Measurements from ENCODE around the gene SMIM24. TPM values are rescaled to one million over a fixed set of nuclear protein-coding genes. Genes with fewer than 3 reads are reported as not detected.
"Not testable (repeated sequence)": the region's sequence is repeated elsewhere in the genome, so short reads cannot be mapped to it uniquely, and the experiment has no call there.

SMIM24 gene
- total RNA-seq, 6 donors from 2014 or later = 1.7 TPM; not detected in 5

DNA sequence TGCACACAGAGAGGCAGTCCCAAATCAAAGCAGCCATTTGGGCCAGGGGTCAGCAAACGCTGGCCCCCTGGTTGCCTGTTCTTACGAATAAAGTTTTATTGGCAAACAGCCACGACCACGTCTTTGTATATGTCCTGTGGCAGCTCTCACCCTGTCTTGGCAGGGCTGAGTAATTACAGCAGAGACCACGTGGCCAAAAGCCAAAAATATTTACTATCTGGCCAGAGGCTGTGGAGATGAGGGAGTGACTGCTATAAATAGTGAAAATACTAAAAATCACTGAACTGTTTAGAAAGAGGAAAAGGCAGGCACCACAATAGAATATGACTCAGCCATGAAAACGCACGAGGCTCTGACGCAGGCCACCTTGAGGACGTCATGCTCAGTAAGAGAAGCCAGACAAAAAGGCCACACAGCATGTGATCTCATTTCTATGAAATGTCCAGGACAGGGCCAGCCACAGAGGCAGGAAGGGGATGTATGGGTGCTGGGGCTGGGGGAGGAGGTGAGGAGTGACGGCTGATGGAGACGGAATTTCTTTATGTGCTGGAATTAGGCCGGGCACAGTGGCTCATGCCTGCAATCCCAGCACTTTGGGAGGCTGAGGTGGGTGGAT lies 29.4 kb downstream of the SMIM24 start:
- Histone ChIP-seq H3K4me1 (peaks cover 4 to 22% (median 17%) of the 10 kb centered on the region in 4 donors), H3K27ac (peak overlapping the region; percentile 59 to 85 (median 74)), H3K27me3 (no peaks in the 10 kb centered on the region), H3K9me3 (no peaks in the 10 kb centered on the region), H3K36me3 (peaks cover 25 to 96% (median 63%) of the 10 kb centered on the region in 4 donors), H3K4me3 (no peak overlapping the region)
- TF ChIP-seq, protein P1, sequence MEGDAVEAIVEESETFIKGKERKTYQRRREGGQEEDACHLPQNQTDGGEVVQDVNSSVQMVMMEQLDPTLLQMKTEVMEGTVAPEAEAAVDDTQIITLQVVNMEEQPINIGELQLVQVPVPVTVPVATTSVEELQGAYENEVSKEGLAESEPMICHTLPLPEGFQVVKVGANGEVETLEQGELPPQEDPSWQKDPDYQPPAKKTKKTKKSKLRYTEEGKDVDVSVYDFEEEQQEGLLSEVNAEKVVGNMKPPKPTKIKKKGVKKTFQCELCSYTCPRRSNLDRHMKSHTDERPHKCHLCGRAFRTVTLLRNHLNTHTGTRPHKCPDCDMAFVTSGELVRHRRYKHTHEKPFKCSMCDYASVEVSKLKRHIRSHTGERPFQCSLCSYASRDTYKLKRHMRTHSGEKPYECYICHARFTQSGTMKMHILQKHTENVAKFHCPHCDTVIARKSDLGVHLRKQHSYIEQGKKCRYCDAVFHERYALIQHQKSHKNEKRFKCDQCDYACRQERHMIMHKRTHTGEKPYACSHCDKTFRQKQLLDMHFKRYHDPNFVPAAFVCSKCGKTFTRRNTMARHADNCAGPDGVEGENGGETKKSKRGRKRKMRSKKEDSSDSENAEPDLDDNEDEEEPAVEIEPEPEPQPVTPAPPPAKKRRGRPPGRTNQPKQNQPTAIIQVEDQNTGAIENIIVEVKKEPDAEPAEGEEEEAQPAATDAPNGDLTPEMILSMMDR (IDR thresholded peaks at IDR 0.05) = no peak
- TF ChIP-seq POLR2A (IDR thresholded peaks at IDR 0.05) (no peak), POLR2AphosphoS5 (IDR thresholded peaks at IDR 0.05) (peak; percentile 91 to 94), EP300 (IDR thresholded peaks at IDR 0.05) (peak; percentile 42 to 95 (median 76))
- WGBS, 2 donors = 36 to 45% methylated on average over 12 of the region's 12 CpGs
- peak in 1 of 2 donors; percentile 77 for DNase-seq
- peak; percentile 75 to 91 for ATAC-seq (ENCODE audit: low FRiP score in 2 of 2)

DNA sequence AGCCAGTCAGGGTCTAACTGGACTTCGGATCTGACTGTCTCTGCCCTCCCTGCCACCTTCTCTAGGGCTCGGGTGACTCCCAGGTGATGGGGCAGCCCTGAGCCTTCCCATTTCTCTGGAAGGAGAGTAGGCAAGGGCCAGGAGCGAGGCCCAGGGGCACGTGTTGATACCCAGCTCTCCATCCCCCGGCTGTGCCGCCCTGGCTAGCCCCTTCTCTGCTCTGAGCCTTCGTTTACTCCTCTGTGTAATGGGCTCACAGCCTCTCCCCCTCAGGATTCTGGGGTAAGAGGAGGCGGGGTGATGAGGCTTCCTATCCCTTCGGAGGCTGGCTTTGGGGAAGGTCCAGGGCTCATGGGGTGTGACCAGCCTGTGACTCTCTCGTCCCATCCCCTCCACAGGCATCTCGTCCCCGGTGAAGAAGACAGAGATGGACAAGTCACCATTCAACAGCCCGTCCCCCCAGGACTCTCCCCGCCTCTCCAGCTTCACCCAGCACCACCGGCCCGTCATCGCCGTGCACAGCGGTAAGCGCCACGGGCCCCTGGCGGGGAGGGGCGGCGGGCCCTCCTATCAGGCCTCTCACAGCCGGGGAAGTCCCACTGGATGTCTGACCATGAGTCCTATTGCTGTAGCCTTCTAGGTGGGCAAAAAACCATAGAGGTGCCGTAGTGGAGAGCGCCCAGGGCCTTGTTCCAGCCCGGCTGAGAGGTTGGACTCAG lies 31.6 kb downstream of the SMIM24 start:
- no peak for ATAC-seq (ENCODE audit: low FRiP score in 2 of 2)
- Histone ChIP-seq H3K4me3 (no peak overlapping the region), H3K4me1 (peaks cover 23 to 41% (median 38%) of the 10 kb centered on the region in 4 donors), H3K27me3 (no peaks in the 10 kb centered on the region), H3K9me3 (no peaks in the 10 kb centered on the region), H3K36me3 (peaks cover 17 to 94% (median 59%) of the 10 kb centered on the region in 4 donors), H3K27ac (peak overlapping the region in 3 of 4 donors; percentile 43 to 85 (median 57))
- 92 to 97% methylated on average over 25 to 28 of the region's 28 CpGs for WGBS, 2 donors
- peak in 1 of 2 donors; percentile 62 for DNase-seq
- no peak for TF ChIP-seq EP300 (IDR thresholded peaks at IDR 0.05)
- TF ChIP-seq POLR2A (IDR thresholded peaks at IDR 0.05) = no peak
- TF ChIP-seq, protein P1 (IDR thresholded peaks at IDR 0.05) = no peak

DNA sequence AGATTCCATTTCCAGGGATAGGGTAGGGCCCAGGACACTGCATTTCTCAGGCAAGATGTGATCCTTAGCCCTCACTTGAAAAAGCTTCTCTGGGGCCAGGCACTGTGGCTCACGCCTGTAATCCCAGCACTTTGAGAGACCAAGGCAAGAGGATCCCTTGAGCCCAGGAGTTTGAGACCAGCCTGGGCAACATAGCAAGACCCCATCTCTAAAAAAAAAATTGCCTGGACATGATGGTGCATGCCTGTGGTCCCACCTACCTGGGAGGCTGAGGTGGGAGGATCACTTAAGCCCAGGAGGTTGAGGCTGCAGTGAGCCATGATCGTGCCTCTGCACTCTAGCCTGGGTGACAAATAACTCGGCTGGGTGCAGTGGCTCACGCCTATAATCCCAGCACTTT lies 33.7 kb downstream of the SMIM24 start:
- ATAC-seq (ENCODE audit: low FRiP score in 2 of 2); DNase-seq; H3K4me3 ChIP-seq; H3K9me3 ChIP-seq; H3K27me3 ChIP-seq: not testable (repeated sequence)
- peaks cover 30 to 61% (median 50%) of the 10 kb centered on the region in 4 donors for H3K4me1 ChIP-seq
- 80 to 96% methylated on average over 4 of the region's 4 CpGs for WGBS, 2 donors
- H3K27ac ChIP-seq = peak overlapping the region in 3 of 4 donors; percentile 48 to 85 (median 57)
- H3K36me3 ChIP-seq = peaks cover 3 to 91% (median 47%) of the 10 kb centered on the region in 4 donors

DNA sequence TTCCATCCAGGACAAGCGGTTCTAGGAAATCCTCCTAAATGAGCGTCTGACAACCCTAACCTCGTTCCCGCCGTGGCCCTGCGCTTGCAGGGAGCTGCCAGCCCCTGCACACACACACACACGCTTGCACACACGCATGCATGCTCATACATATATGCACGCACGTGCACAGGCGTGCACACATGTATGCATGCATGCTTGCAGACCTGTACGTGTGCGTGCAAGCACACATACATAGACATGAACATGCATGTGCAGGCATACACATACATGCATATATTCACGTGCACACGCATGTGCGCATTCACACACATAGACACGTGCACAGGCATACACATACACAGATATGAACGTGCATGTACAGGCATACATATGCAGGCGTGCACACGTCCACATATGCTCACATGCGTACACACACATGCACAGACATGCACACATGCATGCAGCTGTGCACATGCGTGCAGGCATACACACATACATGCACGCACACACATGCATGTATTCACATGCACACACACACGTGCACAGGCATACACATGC lies 35.6 kb downstream of the SMIM24 start:
- Histone ChIP-seq H3K9me3 (no peaks in the 10 kb centered on the region), H3K4me1 (peaks cover 27 to 58% (median 48%) of the 10 kb centered on the region in 4 donors), H3K36me3 (peaks cover 3 to 88% (median 48%) of the 10 kb centered on the region in 4 donors), H3K27me3 (no peaks in the 10 kb centered on the region), H3K27ac (peak overlapping the region in 2 of 4 donors; percentile 41 to 85), H3K4me3 (no peak overlapping the region)
- DNase-seq (no peak), ATAC-seq (ENCODE audit: low FRiP score in 2 of 2) (no peak)
- 70 to 81% methylated on average over 8 to 24 of the region's 24 CpGs for WGBS, 2 donors
- no peak for TF ChIP-seq POLR2AphosphoS5 (IDR thresholded peaks at IDR 0.05)
- TF ChIP-seq EP300 (IDR thresholded peaks at IDR 0.05) = peak in 1 of 4 donors; percentile 45
- TF ChIP-seq POLR2A (IDR thresholded peaks at IDR 0.05) = no peak

DNA sequence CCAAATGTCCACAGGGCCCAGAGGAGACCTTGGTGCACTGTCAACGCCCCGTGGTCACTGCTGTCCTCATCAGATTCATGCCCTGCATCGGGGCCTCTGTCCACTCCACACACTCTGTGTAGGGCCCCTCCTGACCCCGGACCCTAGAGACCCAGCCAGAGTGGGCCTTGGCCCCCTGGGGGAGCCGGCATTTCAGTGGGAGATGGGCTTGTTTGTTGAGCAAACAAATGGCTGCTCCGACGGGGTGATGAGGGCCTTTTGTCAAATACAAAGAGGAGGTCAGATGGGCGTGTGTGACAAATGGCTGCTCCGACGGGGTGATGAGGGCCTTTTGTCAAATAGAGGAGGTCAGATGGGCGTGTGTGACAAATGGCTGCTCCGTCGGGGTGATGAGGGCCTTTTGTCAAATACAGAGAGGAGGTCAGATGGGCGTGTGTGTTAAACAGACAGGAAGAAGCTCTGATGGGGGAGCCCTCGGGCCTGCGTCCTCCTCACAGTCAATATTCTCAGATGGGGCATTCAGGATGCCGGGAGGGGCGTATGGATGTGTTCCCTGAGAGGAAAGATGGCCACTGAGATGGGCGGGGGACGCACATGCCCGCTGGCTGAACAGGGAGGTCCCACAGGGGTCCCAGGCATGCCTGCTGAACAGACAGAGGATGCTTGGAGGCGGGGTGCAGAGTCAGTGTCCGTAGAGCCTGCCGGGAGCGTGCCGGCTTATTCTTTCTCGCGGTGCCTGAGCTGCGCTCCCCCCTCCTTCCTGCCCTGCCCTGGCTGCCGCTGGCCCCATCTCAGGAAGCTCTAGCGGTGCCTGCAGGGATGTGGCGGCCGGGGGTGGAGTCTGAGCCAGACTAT lies 36.3 kb downstream of the SMIM24 start:
- DNase-seq = peak in 1 of 2 donors; percentile 54

More for the DNA sequence above, 36.3 kb downstream of the SMIM24 start:
- TF ChIP-seq POLR2AphosphoS5 (IDR thresholded peaks at IDR 0.05) (peak in 1 of 2 donors; percentile 53), POLR2A (IDR thresholded peaks at IDR 0.05) (no peak), EP300 (IDR thresholded peaks at IDR 0.05) (no peak)
- TF ChIP-seq, protein P1 (IDR thresholded peaks at IDR 0.05) = peak in 2 of 6 experiments; percentile 11 to 14
- ATAC-seq (ENCODE audit: low FRiP score in 2 of 2) = peak in 1 of 2 donors; percentile 46
- WGBS, 2 donors = 43 to 53% methylated on average over 18 to 23 of the region's 33 CpGs
- H3K4me1 ChIP-seq = peaks cover 27 to 58% (median 48%) of the 10 kb centered on the region in 4 donors
- H3K27ac ChIP-seq = peak overlapping the region; percentile 70 to 80 (median 74)
- H3K4me3 ChIP-seq = no peak overlapping the region
- H3K9me3 ChIP-seq = no peaks in the 10 kb centered on the region
- peaks cover 3 to 83% (median 41%) of the 10 kb centered on the region in 4 donors for H3K36me3 ChIP-seq
- H3K27me3 ChIP-seq = no peaks in the 10 kb centered on the region
